COR-L47 (cell line): ENCODE results near the gene KDM1A.

Experiments
- DNase-seq: peaks from one replicate; lab custom pipeline; 2025; lab: John Stamatoyannopoulos, UW

Gene KDM1A

GRCh38 chr1:23069675-23070074 lies 50.4 kb downstream of the KDM1A start:
- no peak for DNase-seq

GRCh38 chr1:23074012-23074411 lies 54.7 kb downstream of the KDM1A start:
- no peak for DNase-seq

GRCh38 chr1:23079025-23079424 lies 59.8 kb downstream of the KDM1A start:
- no peak for DNase-seq

- no peak for DNase-seq
Measured at GRCh38 chr1:23080885-23081284, 61.6 kb downstream of the KDM1A start.

GRCh38 chr1:23081376-23081775 lies 62.1 kb downstream of the KDM1A start:
- no peak for DNase-seq

GRCh38 chr1:23083714-23084480 lies 64.6 kb downstream of the KDM1A start:
- no peak for DNase-seq

- no peak for DNase-seq
Measured at GRCh38 chr1:23084880-23085279, 65.6 kb downstream of the KDM1A start.

- DNase-seq, result no peak
Measured at GRCh38 chr1:23085696-23086095, 66.4 kb downstream of the KDM1A start.

- DNase-seq, result no peak
Measured at GRCh38 chr1:23088027-23088426, 68.8 kb downstream of the KDM1A start.

GRCh38 chr1:23090056-23090455 lies 70.8 kb downstream of the KDM1A start:
- DNase-seq, result no peak

GRCh38 chr1:23091545-23091944 lies 72.3 kb downstream of the KDM1A start:
- DNase-seq, result no peak

GRCh38 chr1:23092447-23092846 lies 73.2 kb downstream of the KDM1A start:
- no peak for DNase-seq

- no peak for DNase-seq
Measured at GRCh38 chr1:23097316-23097715, 78.0 kb downstream of the KDM1A start.

GRCh38 chr1:23098463-23099170 lies 79.3 kb downstream of the KDM1A start:
- DNase-seq, result peak; percentile 77

GRCh38 chr1:23099171-23099536 lies 79.9 kb downstream of the KDM1A start:
- peak; percentile 65 for DNase-seq

- DNase-seq, result no peak
Measured at GRCh38 chr1:23100074-23100748, 80.9 kb downstream of the KDM1A start.

- DNase-seq, result no peak
Measured at GRCh38 chr1:23101101-23101827, 82.0 kb downstream of the KDM1A start.

- DNase-seq, result no peak
Measured at GRCh38 chr1:23101887-23102286, 82.6 kb downstream of the KDM1A start.

- DNase-seq, result no peak
Measured at GRCh38 chr1:23102289-23102688, 83.0 kb downstream of the KDM1A start.

- DNase-seq, result no peak
Measured at GRCh38 chr1:23103001-23103889, 84.0 kb downstream of the KDM1A start.

GRCh38 chr1:23108918-23109533 lies 89.8 kb downstream of the KDM1A start:
- DNase-seq, result no peak
